HepG2 (cell line): ENCODE data around the gene CNTN2.

Experiments used
- BHLHE40 ChIP-seq: IDR thresholded peaks from 2 replicates; pipeline ENCODE4 v1.6.1; 2011; ENCODE audit warnings: low read length, improper control_type of control experiment
- MXI1 ChIP-seq: IDR thresholded peaks from 3 replicates; pipeline ENCODE4 v1.6.1; 2012; ENCODE audit warnings: low read depth, low read length, inconsistent platforms, borderline replicate concordance
- NR2C2 ChIP-seq: sonication (generic); formaldehyde crosslinking; IDR thresholded peaks from 2 replicates; pipeline ENCODE4 v1.4.0; 2020; ENCODE audit warnings: missing genetic modification reagents, mild to moderate bottlenecking, moderate library complexity, borderline replicate concordance
- TAF1 ChIP-seq: sonication (generic); formaldehyde crosslinking; IDR thresholded peaks from 2 replicates; pipeline ENCODE4 v1.4.0; 2020; ENCODE audit warnings: missing genetic modification reagents
- TCF7 ChIP-seq: sonication (generic); IDR thresholded peaks from 2 replicates; pipeline ENCODE4 v1.6.1; 2016; ENCODE audit warnings: antibody characterized with exemption, low read depth
- ZNF121 ChIP-seq: sonication (generic); formaldehyde crosslinking; IDR thresholded peaks from 2 replicates; pipeline ENCODE4 v1.5.0; 2020; ENCODE audit warnings: mild to moderate bottlenecking, missing genetic modification reagents

DNA sequence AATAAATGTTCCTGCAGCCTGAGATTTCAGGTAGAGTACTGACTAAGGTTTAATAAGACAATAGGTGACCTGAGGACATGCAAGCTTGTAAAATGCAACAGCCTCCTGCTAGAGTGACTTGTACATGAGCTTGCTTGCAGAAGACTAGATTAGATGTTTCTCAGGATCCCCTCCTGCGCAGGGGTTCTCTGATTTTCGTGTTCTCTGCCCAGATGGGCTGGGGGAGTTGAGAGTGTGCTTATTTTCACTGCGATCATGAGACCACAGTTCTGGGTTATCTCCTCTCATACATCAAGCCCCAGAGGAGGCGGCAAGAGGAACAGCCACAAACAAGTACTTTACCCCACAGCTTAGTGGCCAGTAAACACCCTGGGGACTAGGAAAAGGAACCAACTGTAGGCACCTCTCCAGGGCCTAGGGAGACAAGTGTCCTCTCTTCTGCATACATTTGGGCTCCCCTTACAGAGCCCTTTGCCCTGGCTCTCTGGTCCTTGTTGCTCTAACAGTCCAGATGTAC is 33.3 kb downstream of the CNTN2 start:
- TF ChIP-seq TCF7 = no peak
- no peak for TF ChIP-seq ZNF121 (CRISPR knock-in tag)
- TF ChIP-seq MXI1 = no peak
- no peak for TF ChIP-seq NR2C2 (CRISPR knock-in tag)
- TF ChIP-seq TAF1 (CRISPR knock-in tag) = no peak
- TF ChIP-seq BHLHE40 = no peak
